ENCODE results near the gene KSR1.

Gene KSR1

GRCh38 chr17:27576477-27577083 is 120.3 kb downstream of the KSR1 start:
- peaks cover 41% of the 10 kb centered on the region for H3K4me1 ChIP-seq (ENCODE audit: control insufficient read depth, insufficient read depth, low read length)
- no peaks in the 10 kb centered on the region for H3K36me3 ChIP-seq (ENCODE audit: control insufficient read depth, insufficient read depth, low read length)
- H3K27me3 ChIP-seq (ENCODE audit: control insufficient read depth, insufficient read depth, low read length): no peaks in the 10 kb centered on the region
- no peaks in the 10 kb centered on the region for H3K9me3 ChIP-seq (ENCODE audit: control insufficient read depth, insufficient read depth, low read length)
- no peak overlapping the region for H3K27ac ChIP-seq (ENCODE audit: low read depth, low read length)
- H3K4me3 ChIP-seq (ENCODE audit: low read depth, low read length): no peak overlapping the region
- no peak overlapping the region for H3K9ac ChIP-seq (ENCODE audit: low read depth, low read length)

- peak overlapping the region; percentile 11 for H3K27ac ChIP-seq (ENCODE audit: low read depth, low read length)
Observed at GRCh38 chr17:27577121-27577761, 121.0 kb downstream of the KSR1 start.

GRCh38 chr17:27577884-27578717 is 121.9 kb downstream of the KSR1 start:
- Histone ChIP-seq H3K4me3 (ENCODE audit: low read depth, low read length) (no peak overlapping the region), H3K9me3 (ENCODE audit: control insufficient read depth, insufficient read depth, low read length) (no peaks in the 10 kb centered on the region), H3K27ac (ENCODE audit: low read depth, low read length) (no peak overlapping the region), H3K36me3 (ENCODE audit: control insufficient read depth, insufficient read depth, low read length) (peaks cover 3% of the 10 kb centered on the region; the same call in 1 of the 2 replicates), H3K4me1 (ENCODE audit: control insufficient read depth, insufficient read depth, low read length) (peaks cover 33% of the 10 kb centered on the region), H3K27me3 (ENCODE audit: control insufficient read depth, insufficient read depth, low read length) (no peaks in the 10 kb centered on the region), H3K9ac (ENCODE audit: low read depth, low read length) (no peak overlapping the region)

More at GRCh38 chr17:27577121-27577761, 121.0 kb downstream of the KSR1 start:
- H3K4me3 ChIP-seq (ENCODE audit: low read depth, low read length): no peak overlapping the region
- no peaks in the 10 kb centered on the region for H3K36me3 ChIP-seq (ENCODE audit: control insufficient read depth, insufficient read depth, low read length)
- no peak overlapping the region for H3K9ac ChIP-seq (ENCODE audit: low read depth, low read length)
- H3K27me3 ChIP-seq (ENCODE audit: control insufficient read depth, insufficient read depth, low read length): no peaks in the 10 kb centered on the region
- H3K4me1 ChIP-seq (ENCODE audit: control insufficient read depth, insufficient read depth, low read length): peaks cover 41% of the 10 kb centered on the region
- no peaks in the 10 kb centered on the region for H3K9me3 ChIP-seq (ENCODE audit: control insufficient read depth, insufficient read depth, low read length)

- Histone ChIP-seq H3K4me1 (ENCODE audit: control insufficient read depth, insufficient read depth, low read length) (peaks cover 27% of the 10 kb centered on the region), H3K9ac (ENCODE audit: low read depth, low read length) (no peak overlapping the region), H3K4me3 (ENCODE audit: low read depth, low read length) (no peak overlapping the region), H3K9me3 (ENCODE audit: control insufficient read depth, insufficient read depth, low read length) (no peaks in the 10 kb centered on the region), H3K36me3 (ENCODE audit: control insufficient read depth, insufficient read depth, low read length) (peaks cover 6% of the 10 kb centered on the region; the same call in 1 of the 2 replicates), H3K27me3 (ENCODE audit: control insufficient read depth, insufficient read depth, low read length) (no peaks in the 10 kb centered on the region), H3K27ac (ENCODE audit: low read depth, low read length) (no peak overlapping the region)
Observed at GRCh38 chr17:27578718-27579085, 122.5 kb downstream of the KSR1 start.

GRCh38 chr17:27579304-27579703 is 123.1 kb downstream of the KSR1 start:
- no peaks in the 10 kb centered on the region for H3K9me3 ChIP-seq (ENCODE audit: control insufficient read depth, insufficient read depth, low read length)
- peaks cover 21% of the 10 kb centered on the region for H3K4me1 ChIP-seq (ENCODE audit: control insufficient read depth, insufficient read depth, low read length)
- no peak overlapping the region for H3K9ac ChIP-seq (ENCODE audit: low read depth, low read length)
- no peaks in the 10 kb centered on the region for H3K27me3 ChIP-seq (ENCODE audit: control insufficient read depth, insufficient read depth, low read length)
- H3K27ac ChIP-seq (ENCODE audit: low read depth, low read length): no peak overlapping the region
- no peak overlapping the region for H3K4me3 ChIP-seq (ENCODE audit: low read depth, low read length)
- peaks cover 7% of the 10 kb centered on the region; the same call in 1 of the 2 replicates for H3K36me3 ChIP-seq (ENCODE audit: control insufficient read depth, insufficient read depth, low read length)

- Histone ChIP-seq H3K4me3 (ENCODE audit: low read depth, low read length) (no peak overlapping the region), H3K36me3 (ENCODE audit: control insufficient read depth, insufficient read depth, low read length) (peaks cover 11% of the 10 kb centered on the region; the same call in 1 of the 2 replicates), H3K4me1 (ENCODE audit: control insufficient read depth, insufficient read depth, low read length) (peaks cover 15% of the 10 kb centered on the region), H3K9ac (ENCODE audit: low read depth, low read length) (no peak overlapping the region), H3K9me3 (ENCODE audit: control insufficient read depth, insufficient read depth, low read length) (no peaks in the 10 kb centered on the region), H3K27me3 (ENCODE audit: control insufficient read depth, insufficient read depth, low read length) (no peaks in the 10 kb centered on the region), H3K27ac (ENCODE audit: low read depth, low read length) (no peak overlapping the region)
Observed at GRCh38 chr17:27579897-27580321, 123.7 kb downstream of the KSR1 start.

GRCh38 chr17:27581016-27581415 is 124.8 kb downstream of the KSR1 start:
- Histone ChIP-seq H3K4me3 (ENCODE audit: low read depth, low read length) (no peak overlapping the region), H3K9ac (ENCODE audit: low read depth, low read length) (no peak overlapping the region), H3K36me3 (ENCODE audit: control insufficient read depth, insufficient read depth, low read length) (peaks cover 16% of the 10 kb centered on the region; the same call in 1 of the 2 replicates), H3K27me3 (ENCODE audit: control insufficient read depth, insufficient read depth, low read length) (no peaks in the 10 kb centered on the region), H3K4me1 (ENCODE audit: control insufficient read depth, insufficient read depth, low read length) (peaks cover 5% of the 10 kb centered on the region; the same call in 1 of the 2 replicates), H3K27ac (ENCODE audit: low read depth, low read length) (no peak overlapping the region), H3K9me3 (ENCODE audit: control insufficient read depth, insufficient read depth, low read length) (no peaks in the 10 kb centered on the region)

GRCh38 chr17:27582696-27583095 is 126.4 kb downstream of the KSR1 start:
- Histone ChIP-seq H3K27me3 (ENCODE audit: control insufficient read depth, insufficient read depth, low read length) (no peaks in the 10 kb centered on the region), H3K4me3 (ENCODE audit: low read depth, low read length) (no peak overlapping the region), H3K9ac (ENCODE audit: low read depth, low read length) (no peak overlapping the region), H3K36me3 (ENCODE audit: control insufficient read depth, insufficient read depth, low read length) (peaks cover 22% of the 10 kb centered on the region), H3K27ac (ENCODE audit: low read depth, low read length) (no peak overlapping the region), H3K9me3 (ENCODE audit: control insufficient read depth, insufficient read depth, low read length) (no peaks in the 10 kb centered on the region), H3K4me1 (ENCODE audit: control insufficient read depth, insufficient read depth, low read length) (no peaks in the 10 kb centered on the region)

GRCh38 chr17:27585153-27585681 is 129.0 kb downstream of the KSR1 start:
- no peak overlapping the region for H3K4me3 ChIP-seq (ENCODE audit: low read depth, low read length)
- no peaks in the 10 kb centered on the region for H3K4me1 ChIP-seq (ENCODE audit: control insufficient read depth, insufficient read depth, low read length)
- no peak overlapping the region for H3K9ac ChIP-seq (ENCODE audit: low read depth, low read length)
- peaks cover 35% of the 10 kb centered on the region for H3K36me3 ChIP-seq (ENCODE audit: control insufficient read depth, insufficient read depth, low read length)
- H3K27me3 ChIP-seq (ENCODE audit: control insufficient read depth, insufficient read depth, low read length): no peaks in the 10 kb centered on the region
- H3K27ac ChIP-seq (ENCODE audit: low read depth, low read length): no peak overlapping the region
- no peaks in the 10 kb centered on the region for H3K9me3 ChIP-seq (ENCODE audit: control insufficient read depth, insufficient read depth, low read length)

- Histone ChIP-seq H3K9ac (ENCODE audit: low read depth, low read length) (no peak overlapping the region), H3K9me3 (ENCODE audit: control insufficient read depth, insufficient read depth, low read length) (no peaks in the 10 kb centered on the region), H3K4me3 (ENCODE audit: low read depth, low read length) (no peak overlapping the region), H3K36me3 (ENCODE audit: control insufficient read depth, insufficient read depth, low read length) (peaks cover 35% of the 10 kb centered on the region), H3K27ac (ENCODE audit: low read depth, low read length) (no peak overlapping the region), H3K4me1 (ENCODE audit: control insufficient read depth, insufficient read depth, low read length) (peaks cover 3% of the 10 kb centered on the region), H3K27me3 (ENCODE audit: control insufficient read depth, insufficient read depth, low read length) (no peaks in the 10 kb centered on the region)
Observed at GRCh38 chr17:27585792-27586191, 129.5 kb downstream of the KSR1 start.

Measured in HUES48 (cell line).